Stimulated activated effector memory CD8-positive, alpha-beta T cell treated with anti-CD3 and anti-CD28 coated beads, Interleukin-12 subunit alpha, Interleukin-12 subunit beta, amount 100 ng/mL, for 72 hours (primary cell): Measurements from ENCODE around the gene OR10AD1.
"Not testable (repeated sequence)": the region's sequence is repeated elsewhere in the genome, so short reads cannot be mapped to it uniquely, and the experiment has no call there.

Source experiments
- ATAC-seq: fragments of 150-1000 bp; cut with Tn5 transposase; 2 replicates; pipeline ENCODE4 v1.10.0; 2021
- DNase-seq, 2 donors: peaks; one replicate each; pipeline ENCODE4 v3.0.0; 2021 to 2022; ENCODE audit warnings: low spot score in 2 of 2
- H3K27ac Mint-ChIP-seq: one replicate; pipeline ENCODE4 v1.8.0; 2022; ENCODE audit warnings: mild to moderate bottlenecking, mixed read lengths
- H3K36me3 Mint-ChIP-seq: one replicate; pipeline ENCODE4 v1.8.0; 2022; ENCODE audit warnings: mild to moderate bottlenecking, mixed read lengths
- H3K4me1 Mint-ChIP-seq: one replicate; pipeline ENCODE4 v1.8.0; 2022; ENCODE audit warnings: mixed read lengths
- H3K4me3 Mint-ChIP-seq: one replicate; pipeline ENCODE4 v1.8.0; 2022; ENCODE audit warnings: mild to moderate bottlenecking, mixed read lengths
- H3K9me3 Mint-ChIP-seq: one replicate; pipeline ENCODE4 v1.8.0; 2022; ENCODE audit warnings: mixed read lengths

Gene OR10AD1

GRCh38 chr12:48203192-48203591, at the start of gene OR10AD1:
Gene OR10AD1, minus strand, starts transcription at chr12:48203292. Its CDS starts 0 bp downstream, at chr12:48203292.
- no peak for DNase-seq
- peaks cover 3% of the 10 kb centered on the region for H3K36me3 Mint-ChIP-seq
- no peak within 1 kb of the TSS for H3K4me3 Mint-ChIP-seq
- peaks cover 21% of the 10 kb centered on the region for H3K4me1 Mint-ChIP-seq
- no peak for ATAC-seq
- peaks cover 11% of the 10 kb centered on the region for H3K9me3 Mint-ChIP-seq
- H3K27ac Mint-ChIP-seq = no peak within 1 kb of the TSS

GRCh38 chr12:48247181-48247966, 44.3 kb upstream of the OR10AD1 start:
- Mint-ChIP-seq H3K4me3 (no peak overlapping the region), H3K27ac (no peak overlapping the region), H3K4me1 (no peaks in the 10 kb centered on the region), H3K36me3 (no peaks in the 10 kb centered on the region), H3K9me3 (no peaks in the 10 kb centered on the region)
- DNase-seq (no peak), ATAC-seq (no peak)

- no peaks in the 10 kb centered on the region for H3K9me3 Mint-ChIP-seq
- ATAC-seq = no peak
- no peak overlapping the region for H3K4me3 Mint-ChIP-seq
- no peak for DNase-seq
- no peak overlapping the region for H3K27ac Mint-ChIP-seq
- H3K4me1 Mint-ChIP-seq = no peaks in the 10 kb centered on the region
- H3K36me3 Mint-ChIP-seq = no peaks in the 10 kb centered on the region
Observed at GRCh38 chr12:48237162-48237561, 34.1 kb upstream of the OR10AD1 start.

GRCh38 chr12:48235796-48236333, 32.8 kb upstream of the OR10AD1 start:
- Mint-ChIP-seq H3K4me3 (no peak overlapping the region), H3K36me3 (no peaks in the 10 kb centered on the region), H3K4me1 (no peaks in the 10 kb centered on the region), H3K9me3 (peaks cover 4% of the 10 kb centered on the region), H3K27ac (no peak overlapping the region)
- no peak for DNase-seq
- no peak for ATAC-seq

GRCh38 chr12:48231169-48231958, 28.3 kb upstream of the OR10AD1 start:
- H3K4me1 Mint-ChIP-seq, H3K4me3 Mint-ChIP-seq: not testable (repeated sequence)

GRCh38 chr12:48224533-48224932, 21.4 kb upstream of the OR10AD1 start:
- H3K36me3 Mint-ChIP-seq, H3K4me3 Mint-ChIP-seq, DNase-seq, H3K4me1 Mint-ChIP-seq, H3K27ac Mint-ChIP-seq, ATAC-seq, H3K9me3 Mint-ChIP-seq: not testable (repeated sequence)

More at GRCh38 chr12:48231169-48231958, 28.3 kb upstream of the OR10AD1 start:
- not testable (repeated sequence) for ATAC-seq, H3K9me3 Mint-ChIP-seq, DNase-seq, H3K36me3 Mint-ChIP-seq, H3K27ac Mint-ChIP-seq

GRCh38 chr12:48221645-48222044, 18.6 kb upstream of the OR10AD1 start:
- DNase-seq (no peak), ATAC-seq (no peak)
- Mint-ChIP-seq H3K4me3 (no peak overlapping the region), H3K4me1 (no peaks in the 10 kb centered on the region), H3K27ac (no peak overlapping the region), H3K36me3 (no peaks in the 10 kb centered on the region), H3K9me3 (peaks cover 5% of the 10 kb centered on the region)

- ATAC-seq = no peak
- no peaks in the 10 kb centered on the region for H3K36me3 Mint-ChIP-seq
Observed at GRCh38 chr12:48220701-48221100, 17.6 kb upstream of the OR10AD1 start.

GRCh38 chr12:48219631-48220030, 16.5 kb upstream of the OR10AD1 start:
- H3K4me1 Mint-ChIP-seq = no peaks in the 10 kb centered on the region
- H3K4me3 Mint-ChIP-seq = no peak overlapping the region
- DNase-seq (no peak), ATAC-seq (no peak)
- peaks cover 3% of the 10 kb centered on the region for H3K9me3 Mint-ChIP-seq
- no peak overlapping the region for H3K27ac Mint-ChIP-seq
- no peaks in the 10 kb centered on the region for H3K36me3 Mint-ChIP-seq

More at GRCh38 chr12:48220701-48221100, 17.6 kb upstream of the OR10AD1 start:
- Mint-ChIP-seq H3K4me1 (no peaks in the 10 kb centered on the region), H3K9me3 (peaks cover 4% of the 10 kb centered on the region), H3K27ac (no peak overlapping the region), H3K4me3 (no peak overlapping the region)
- no peak for DNase-seq

- Mint-ChIP-seq H3K9me3 (no peaks in the 10 kb centered on the region), H3K27ac (no peak overlapping the region), H3K4me3 (no peak overlapping the region), H3K36me3 (no peaks in the 10 kb centered on the region), H3K4me1 (peaks cover 8% of the 10 kb centered on the region)
- DNase-seq (no peak), ATAC-seq (no peak)
Observed at GRCh38 chr12:48216785-48217184, 13.7 kb upstream of the OR10AD1 start.

- DNase-seq, H3K36me3 Mint-ChIP-seq, H3K27ac Mint-ChIP-seq, H3K9me3 Mint-ChIP-seq, H3K4me3 Mint-ChIP-seq, ATAC-seq, H3K4me1 Mint-ChIP-seq: not testable (repeated sequence)
Observed at GRCh38 chr12:48209495-48209894, 6.4 kb upstream of the OR10AD1 start.

GRCh38 chr12:48202766-48203165, 326 bp downstream of the OR10AD1 start:
- no peak for ATAC-seq
- peak in 1 of 2 donors; percentile 20 for DNase-seq
- H3K4me3 Mint-ChIP-seq = no peak overlapping the region
- no peak overlapping the region for H3K27ac Mint-ChIP-seq
- peaks cover 6% of the 10 kb centered on the region for H3K36me3 Mint-ChIP-seq
- H3K9me3 Mint-ChIP-seq = peaks cover 11% of the 10 kb centered on the region
- H3K4me1 Mint-ChIP-seq = peaks cover 21% of the 10 kb centered on the region

- Mint-ChIP-seq H3K36me3 (peaks cover 6% of the 10 kb centered on the region), H3K4me3 (no peak overlapping the region), H3K4me1 (peaks cover 21% of the 10 kb centered on the region), H3K9me3 (peaks cover 11% of the 10 kb centered on the region), H3K27ac (no peak overlapping the region)
- DNase-seq = no peak
- ATAC-seq = no peak
Observed at GRCh38 chr12:48201516-48201915, 1.6 kb downstream of the OR10AD1 start.

GRCh38 chr12:48201091-48201490, 2.0 kb downstream of the OR10AD1 start:
- Mint-ChIP-seq H3K36me3 (peaks cover 6% of the 10 kb centered on the region), H3K9me3 (peaks cover 11% of the 10 kb centered on the region), H3K4me3 (no peak overlapping the region), H3K27ac (no peak overlapping the region), H3K4me1 (peaks cover 21% of the 10 kb centered on the region)
- ATAC-seq (no peak), DNase-seq (no peak)

- Mint-ChIP-seq H3K9me3 (peaks cover 11% of the 10 kb centered on the region), H3K36me3 (peaks cover 6% of the 10 kb centered on the region), H3K4me1 (peaks cover 21% of the 10 kb centered on the region), H3K4me3 (peak overlapping the region; percentile 75), H3K27ac (peak overlapping the region; percentile 99)
- no peak for ATAC-seq
- no peak for DNase-seq
Observed at GRCh38 chr12:48199774-48200221, 3.3 kb downstream of the OR10AD1 start.
